Liver (tissue), 3 donors: ENCODE results near the gene VAV3.

Source experiments
- CTCF ChIP-seq: fragments of 150-350 bp; IDR thresholded peaks from 2 replicates; pipeline ENCODE4 v1.5.1; 2017; ENCODE audit warnings: improper control_type of control experiment, low read depth, low read length; ENCODE audit not compliant: missing input control
- NR2F2 ChIP-seq: IDR thresholded peaks from 2 replicates; pipeline ENCODE4 v1.6.1; 2016; ENCODE audit warnings: antibody characterized with exemption
- REST ChIP-seq: IDR thresholded peaks from 2 replicates; pipeline ENCODE4 v1.6.1; 2016; ENCODE audit warnings: antibody characterized with exemption, mild to moderate bottlenecking
- donor health status: healthy.
- donor health status: healthy.

- no peak for TF ChIP-seq CTCF
- no peak for TF ChIP-seq REST
- TF ChIP-seq NR2F2, result no peak
Measured at GRCh38 chr1:107707111-107707510, 257.9 kb downstream of the VAV3 start.
